GM12891 (cell line): ENCODE data around the gene ATG12.
A peak's percentile ranks its signal among the peaks of the same experiment; 100 is the strongest.

Experiments used
- DNase-seq: peaks from one replicate; pipeline ENCODE4 v3.0.0; 2011; ENCODE audit warnings: low spot score; ENCODE audit not compliant: insufficient read length
- FAIRE-seq: peaks from 2 replicates; lab custom pipeline; 2011; peaks lifted over from hg19 to GRCh38; lab: Jason Lieb, UNC
- PAX5 ChIP-seq: IDR thresholded peaks from 2 replicates; pipeline ENCODE4 v1.6.1; 2011; ENCODE audit warnings: low read length, moderate library complexity, mild to moderate bottlenecking; ENCODE audit not compliant: insufficient read depth, severe bottlenecking
- POLR2A ChIP-seq: IDR thresholded peaks from 2 replicates; pipeline ENCODE4 v1.6.1; 2011; ENCODE audit warnings: low read depth, low read length, control low read depth
- POLR2AphosphoS5 ChIP-seq: IDR thresholded peaks from 2 replicates; pipeline ENCODE4 v1.6.1; 2011; ENCODE audit warnings: low read depth, low read length, control low read depth
- POU2F2 ChIP-seq: IDR thresholded peaks from 2 replicates; pipeline ENCODE4 v1.6.1; 2011; ENCODE audit warnings: low read depth, mild to moderate bottlenecking, control low read depth, low read length, moderate library complexity
- SPI1 ChIP-seq: IDR thresholded peaks from 2 replicates; pipeline ENCODE4 v1.6.1; 2011; ENCODE audit warnings: low read depth, low read length, control low read depth
- TAF1 ChIP-seq: IDR thresholded peaks from 2 replicates; pipeline ENCODE4 v1.6.1; 2011; ENCODE audit warnings: low read depth, low read length, control low read depth

ATG12 gene

GRCh38 chr5:115857626-115858349, 16.4 kb upstream of the ATG12 start:
- FAIRE-seq (no peak), DNase-seq (no peak)
- TF ChIP-seq TAF1: no peak
- TF ChIP-seq POU2F2: no peak
- TF ChIP-seq POLR2A: no peak
- no peak for TF ChIP-seq POLR2AphosphoS5
- TF ChIP-seq SPI1: no peak
- TF ChIP-seq PAX5: no peak

- FAIRE-seq (peak; percentile 33), DNase-seq (no peak)
- TF ChIP-seq POLR2A: no peak
- TF ChIP-seq TAF1: no peak
- no peak for TF ChIP-seq PAX5
- no peak for TF ChIP-seq SPI1
Measured at GRCh38 chr5:115857057-115857479, 15.7 kb upstream of the ATG12 start.

GRCh38 chr5:115855959-115856358, 14.6 kb upstream of the ATG12 start:
- DNase-seq (no peak), FAIRE-seq (no peak)
- TF ChIP-seq POU2F2: no peak
- TF ChIP-seq POLR2A: no peak
- no peak for TF ChIP-seq PAX5
- no peak for TF ChIP-seq TAF1
- no peak for TF ChIP-seq POLR2AphosphoS5
- TF ChIP-seq SPI1: no peak

GRCh38 chr5:115854139-115854538, 12.8 kb upstream of the ATG12 start:
- DNase-seq (no peak), FAIRE-seq (no peak)
- TF ChIP-seq TAF1: no peak
- no peak for TF ChIP-seq POLR2A
- no peak for TF ChIP-seq PAX5
- TF ChIP-seq POLR2AphosphoS5: no peak
- TF ChIP-seq SPI1: no peak
- TF ChIP-seq POU2F2: no peak

GRCh38 chr5:115850744-115851416, 9.5 kb upstream of the ATG12 start:
- no peak for TF ChIP-seq TAF1
- TF ChIP-seq POLR2AphosphoS5: no peak
- peak; percentile 20 for FAIRE-seq
- no peak for DNase-seq

- FAIRE-seq (no peak), DNase-seq (no peak)
- TF ChIP-seq POLR2A (no peak), POU2F2 (no peak), POLR2AphosphoS5 (no peak), TAF1 (no peak), PAX5 (no peak), SPI1 (no peak)
Measured at GRCh38 chr5:115849258-115849798, 8.0 kb upstream of the ATG12 start.

- FAIRE-seq: no peak
- no peak for DNase-seq
- TF ChIP-seq POLR2A (no peak), TAF1 (no peak), POLR2AphosphoS5 (no peak), PAX5 (no peak), POU2F2 (no peak), SPI1 (no peak)
Measured at GRCh38 chr5:115847290-115847689, 5.9 kb upstream of the ATG12 start.

GRCh38 chr5:115844321-115844817, 3.0 kb upstream of the ATG12 start:
- FAIRE-seq: peak; percentile 41
- TF ChIP-seq PAX5 (no peak), POLR2A (no peak), TAF1 (no peak), SPI1 (no peak), POLR2AphosphoS5 (no peak), POU2F2 (no peak)

GRCh38 chr5:115843444-115844130, 2.2 kb upstream of the ATG12 start:
- TF ChIP-seq POLR2AphosphoS5 (no peak), PAX5 (no peak), POLR2A (no peak), POU2F2 (no peak), TAF1 (no peak), SPI1 (no peak)
- no peak for FAIRE-seq

More at GRCh38 chr5:115844321-115844817, 3.0 kb upstream of the ATG12 start:
- DNase-seq: no peak

More at GRCh38 chr5:115843444-115844130, 2.2 kb upstream of the ATG12 start:
- no peak for DNase-seq
